Activated naive CD8-positive, alpha-beta T cell treated with anti-CD3 and anti-CD28 coated beads, Interleukin-2, amount 50 U/mL, for 16 hours (primary cell): ENCODE results near the gene RDH16.
"Not testable (repeated sequence)": the region's sequence is repeated elsewhere in the genome, so short reads cannot be mapped to it uniquely, and the experiment has no call there.

Source experiments
- DNase-seq: peaks from one replicate; pipeline ENCODE4 v3.0.0-alpha.2; 2020; ENCODE audit warnings: low read depth, low spot score

RDH16 gene

DNA sequence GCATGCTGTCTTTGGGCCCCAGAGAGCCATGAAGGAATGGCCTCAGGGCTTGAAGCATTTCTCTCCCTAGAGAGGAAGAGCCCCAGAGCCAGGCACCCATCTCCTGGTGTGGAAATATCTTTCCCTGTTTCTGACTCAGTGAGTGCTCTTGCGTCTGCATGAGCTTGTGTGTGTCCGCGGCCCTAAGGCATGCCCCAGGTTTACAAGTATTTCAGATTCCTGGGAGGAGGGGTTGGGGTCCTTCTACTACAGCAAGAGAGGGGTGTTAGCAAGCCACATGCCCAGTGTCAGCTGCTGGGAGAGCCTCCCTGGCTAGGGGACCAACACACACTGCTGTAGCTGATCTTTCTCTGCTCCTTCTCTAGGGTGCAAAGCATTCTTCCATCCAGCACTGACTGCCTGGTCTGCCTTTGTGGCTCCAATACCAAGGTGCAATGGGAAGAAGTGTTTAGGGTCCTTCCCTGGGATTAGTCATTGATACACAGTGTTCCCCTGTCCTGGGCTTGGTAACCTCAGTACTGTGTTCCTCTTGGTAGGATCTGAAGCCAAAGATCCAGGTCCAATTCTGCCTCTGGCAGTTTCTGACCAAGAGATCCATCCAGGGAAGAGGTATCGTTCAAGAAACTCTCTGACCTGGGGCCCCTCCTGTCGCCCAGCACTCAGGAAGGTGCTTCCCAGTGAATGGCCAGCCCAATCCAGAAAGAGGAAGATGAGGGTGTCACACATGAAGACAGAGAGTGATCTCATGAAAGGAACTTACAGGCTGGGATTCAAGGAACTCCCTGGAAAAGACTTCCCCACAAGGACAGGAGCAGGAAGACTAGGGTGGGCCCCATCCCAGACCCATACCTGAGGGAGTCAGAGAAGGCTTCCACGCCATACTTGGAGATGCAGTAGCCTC, 3.1 kb downstream of the RDH16 start:
- DNase-seq = no peak

DNA sequence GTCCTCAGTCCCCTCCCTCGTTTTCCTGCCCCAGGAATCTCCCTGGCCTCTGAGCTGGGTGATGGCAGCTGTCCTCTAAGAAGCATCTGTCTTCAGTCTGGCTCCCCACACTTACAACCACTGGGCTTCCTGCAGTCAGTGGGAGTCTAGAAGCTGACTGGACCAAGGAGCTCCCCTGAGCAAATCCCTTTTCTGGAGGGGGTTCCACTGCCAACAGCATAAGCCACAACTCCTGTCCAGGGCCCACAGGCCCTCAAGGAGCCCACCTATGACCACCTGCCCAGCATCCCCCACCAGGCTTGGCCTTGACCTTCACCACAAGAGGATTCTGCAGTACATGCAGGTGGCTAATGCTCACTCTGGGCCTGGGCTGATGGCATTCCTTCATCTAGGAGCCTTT, 4.1 kb downstream of the RDH16 start:
- DNase-seq = no peak

DNA sequence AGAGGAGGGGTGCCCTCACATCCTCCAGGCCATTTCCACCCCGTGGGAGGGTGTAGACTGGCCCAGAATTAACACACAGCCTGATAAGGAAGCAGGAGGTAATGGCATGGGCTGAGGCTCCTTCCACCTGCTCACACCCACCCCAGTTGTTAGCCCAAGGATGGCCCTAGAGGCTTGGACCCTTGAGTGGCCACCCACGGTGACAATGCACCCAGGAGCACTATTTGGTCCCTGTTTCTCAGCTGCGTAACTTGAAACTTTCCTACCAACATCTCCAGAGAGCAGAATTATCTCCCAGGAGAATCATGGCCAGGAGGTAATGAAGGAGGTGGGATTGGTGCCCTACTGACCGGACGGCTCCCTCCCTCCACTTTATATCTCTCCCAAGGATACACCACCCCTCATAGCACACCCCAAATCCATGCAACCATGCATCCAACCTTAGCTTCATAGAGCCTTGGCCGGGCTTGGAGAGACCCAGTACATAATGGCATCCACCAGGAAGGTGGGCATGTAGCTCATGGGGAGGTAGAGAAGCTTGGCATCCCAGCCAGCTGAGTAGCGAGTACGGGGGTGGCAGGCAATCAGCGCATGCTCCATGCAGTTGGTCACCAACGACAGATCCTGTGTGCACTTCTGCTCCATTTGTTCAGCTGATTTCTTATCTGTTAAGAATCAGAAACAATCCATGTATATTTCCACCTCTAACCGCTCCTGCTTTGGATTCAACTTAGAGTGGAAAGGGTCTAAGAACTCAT, 5.6 kb downstream of the RDH16 start:
- no peak for DNase-seq

DNA sequence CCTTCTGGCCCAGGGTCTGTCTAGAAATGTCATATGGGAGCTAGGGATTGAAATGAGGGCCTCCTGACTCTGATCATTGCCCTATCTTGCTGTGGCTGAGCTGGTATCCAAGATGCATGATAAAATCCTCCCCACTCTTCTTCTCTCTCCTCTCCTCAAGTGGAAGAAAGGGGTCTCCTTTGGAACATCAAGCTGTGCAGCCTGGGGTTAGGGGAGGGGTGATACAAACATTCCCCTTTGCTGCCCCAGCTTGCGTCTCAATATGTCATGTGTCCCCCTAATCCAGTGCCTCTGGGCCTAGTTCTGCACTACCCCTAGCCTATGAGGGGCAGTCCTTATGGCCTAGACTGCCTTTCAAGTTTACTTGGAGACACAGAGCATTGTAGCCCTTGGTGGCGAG, 8.5 kb downstream of the RDH16 start:
- DNase-seq = no peak

DNA sequence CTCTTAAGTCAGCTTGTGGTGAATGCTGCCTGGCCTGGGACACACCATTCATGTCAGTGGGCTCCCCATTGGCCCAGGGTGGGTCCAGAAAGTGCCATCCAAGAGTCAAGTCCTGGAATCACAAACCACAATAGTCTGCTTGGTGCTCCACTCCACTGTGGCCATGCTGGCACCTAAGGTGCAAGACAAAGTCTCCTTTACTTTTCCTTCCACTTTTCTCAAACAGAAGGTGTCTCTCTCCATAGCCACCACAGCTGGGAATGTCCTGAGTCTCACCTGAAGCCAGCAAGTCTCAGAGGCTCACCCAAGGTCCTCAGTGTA, 9.0 kb downstream of the RDH16 start:
- DNase-seq = no peak

DNA sequence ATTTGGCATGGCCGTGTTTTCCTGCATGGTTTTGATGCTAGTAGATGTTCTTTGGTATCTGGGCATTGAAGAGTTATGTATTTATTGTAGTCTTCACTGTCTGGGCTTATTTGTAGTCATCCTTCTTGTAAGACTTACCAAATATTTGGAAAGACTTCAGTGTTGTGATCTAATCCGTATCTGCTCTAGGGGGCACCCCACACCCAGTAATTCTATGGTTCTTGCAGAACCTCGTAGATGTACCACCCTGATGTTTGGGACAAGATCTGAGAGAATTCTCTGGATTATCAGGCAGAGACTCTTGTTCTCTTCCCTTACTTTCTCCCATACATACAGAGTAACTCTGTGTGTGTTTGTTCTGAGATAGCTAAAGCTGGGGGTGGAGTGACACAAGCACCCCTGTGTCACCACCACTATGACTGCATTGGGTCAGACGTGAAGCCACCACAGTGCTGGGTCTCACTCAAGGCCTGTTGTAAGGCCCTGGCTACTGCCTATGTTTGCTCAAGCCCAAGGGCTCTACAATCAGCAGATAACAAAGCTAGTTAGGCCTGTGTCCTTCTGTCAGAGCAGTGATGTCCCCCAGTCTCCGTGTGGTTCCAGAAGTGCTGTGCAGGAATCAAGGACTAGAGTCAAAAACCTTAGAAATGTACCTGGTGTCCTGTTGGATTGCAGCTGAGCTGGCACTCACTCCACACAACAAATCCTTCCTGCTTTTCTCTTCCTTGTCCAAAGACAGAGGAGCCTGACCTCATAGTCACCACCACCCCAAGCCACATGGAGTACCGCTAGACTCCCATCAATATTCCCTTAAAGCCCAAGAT, 9.6 kb downstream of the RDH16 start:
- no peak for DNase-seq

DNA sequence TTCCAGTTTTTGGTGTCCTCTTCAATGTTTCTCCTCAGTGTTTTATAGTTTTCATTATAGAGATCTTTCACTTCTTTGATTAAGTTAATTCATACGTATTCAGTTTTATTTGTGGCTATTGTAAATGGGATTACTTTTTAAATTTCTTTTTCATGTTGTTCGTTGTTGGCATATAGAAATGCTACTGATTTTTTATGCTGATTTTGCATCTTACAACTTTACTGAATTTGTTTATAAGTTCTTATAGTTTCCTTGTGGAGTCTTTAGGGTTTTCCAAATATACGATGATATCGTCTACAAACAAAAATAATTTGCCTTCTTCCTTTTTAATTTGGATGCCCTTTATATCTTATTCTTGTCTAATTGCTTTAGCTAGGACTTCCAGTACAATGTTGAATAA, 13.5 kb downstream of the RDH16 start:
- no peak for DNase-seq

DNA sequence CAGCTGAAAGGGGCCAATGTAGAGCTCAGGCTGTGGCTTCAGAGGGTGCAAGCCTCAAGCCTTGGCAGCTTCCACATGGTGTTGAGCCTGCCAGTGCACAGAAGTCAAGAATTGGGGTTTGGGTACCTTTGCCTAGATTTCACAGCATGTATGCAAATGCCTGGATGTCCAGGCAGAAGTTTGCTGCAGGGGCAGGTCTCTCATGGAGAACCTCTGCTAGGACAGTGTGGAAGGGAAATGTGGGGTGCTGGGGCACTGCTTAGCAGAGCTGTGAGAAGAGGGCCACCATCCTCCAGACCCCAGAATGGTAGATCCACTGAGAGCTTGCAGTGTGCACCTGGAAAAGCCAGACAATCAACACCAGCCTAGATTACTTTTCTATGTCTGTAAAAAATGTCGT, 14.0 kb downstream of the RDH16 start:
- not testable (repeated sequence) for DNase-seq

DNA sequence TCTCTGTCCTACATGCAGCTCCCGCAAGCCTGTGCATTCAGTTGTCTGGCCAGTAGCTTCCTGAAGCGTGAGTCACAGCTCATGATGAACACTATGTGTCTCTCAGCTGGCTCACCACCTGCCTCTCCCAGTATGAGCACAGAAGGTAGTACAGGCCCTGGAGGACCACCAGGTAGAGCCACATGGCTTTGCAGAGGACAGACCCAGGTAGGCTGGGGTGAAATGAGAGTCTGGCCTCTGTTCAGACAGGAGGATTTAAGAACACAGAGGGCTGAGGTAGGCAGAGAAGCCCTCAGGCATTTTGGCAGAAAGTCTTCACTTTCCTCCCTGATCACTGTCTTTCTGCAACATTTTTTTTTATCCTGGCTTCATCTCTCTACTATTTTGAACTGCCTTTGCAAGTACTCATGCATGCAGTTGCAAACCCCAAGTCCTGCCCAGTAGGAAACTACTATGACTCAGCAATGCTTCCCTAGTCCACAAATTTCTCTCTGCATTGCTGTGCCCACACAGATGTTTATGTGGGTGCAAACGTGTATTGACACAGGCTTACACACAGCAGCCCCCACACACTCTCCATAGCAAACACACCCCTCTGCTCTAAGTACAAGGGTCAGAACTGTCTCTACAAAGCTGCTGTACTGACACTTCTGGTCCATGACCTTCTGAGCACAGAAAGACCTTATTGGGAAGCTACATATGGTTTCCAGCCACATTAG, 15.9 kb downstream of the RDH16 start:
- DNase-seq = no peak

DNA sequence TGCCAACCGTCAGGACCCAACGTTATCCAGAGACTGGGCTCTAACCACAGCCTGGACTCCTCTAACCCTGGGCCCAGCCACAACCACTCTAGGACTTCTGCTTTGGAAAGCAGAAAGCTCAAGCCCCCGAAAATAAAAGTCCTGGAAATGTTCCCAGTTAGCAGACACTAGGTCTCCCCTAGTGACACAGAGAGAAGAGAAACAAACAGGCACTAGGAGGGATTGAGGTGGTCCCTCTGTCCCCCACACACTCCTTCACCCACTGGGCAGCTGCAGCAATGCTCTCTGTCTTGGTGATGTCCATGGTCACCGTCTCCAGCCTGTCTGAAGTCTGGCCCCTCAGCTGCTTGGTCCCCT, 16.5 kb downstream of the RDH16 start:
- DNase-seq = not testable (repeated sequence)

DNA sequence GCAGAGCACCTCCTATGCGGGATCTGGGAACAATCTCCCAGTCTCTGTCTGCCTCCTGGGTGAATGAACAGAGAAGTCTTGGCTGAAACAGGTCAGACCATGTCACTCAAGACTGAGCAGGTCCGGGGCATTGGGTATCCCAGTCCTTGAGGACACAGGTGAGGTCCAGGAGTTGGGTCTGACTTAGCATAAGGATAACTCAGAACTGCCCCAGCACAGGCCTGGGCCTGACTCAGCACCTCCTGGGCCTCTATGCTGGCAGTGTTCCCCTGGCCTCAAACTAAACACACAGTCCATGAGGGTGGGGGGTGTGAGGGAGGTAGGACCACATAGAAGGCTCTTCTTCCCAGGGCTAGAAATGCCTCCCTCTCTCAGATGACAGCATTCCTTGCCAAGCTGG, 21.7 kb downstream of the RDH16 start:
- no peak for DNase-seq

DNA sequence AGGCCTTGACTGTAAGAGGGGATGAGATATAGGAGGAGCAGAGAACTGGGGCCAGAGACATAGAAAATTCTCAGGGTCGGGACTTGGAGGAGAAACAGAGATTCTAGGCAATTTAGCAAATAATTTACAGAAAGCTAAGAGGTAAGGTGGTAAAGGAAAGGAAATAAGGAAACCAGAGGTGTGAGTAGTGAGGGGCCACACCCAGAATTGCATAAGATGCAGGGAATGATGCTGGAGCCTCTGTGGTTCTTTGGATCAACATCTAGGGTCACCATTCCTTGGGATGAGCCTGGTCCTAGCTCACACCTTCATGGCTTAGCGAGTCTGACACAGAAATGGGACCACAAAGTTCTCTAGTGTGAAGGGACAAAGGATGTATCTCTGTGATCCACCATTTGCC, 22.3 kb downstream of the RDH16 start:
- no peak for DNase-seq

DNA sequence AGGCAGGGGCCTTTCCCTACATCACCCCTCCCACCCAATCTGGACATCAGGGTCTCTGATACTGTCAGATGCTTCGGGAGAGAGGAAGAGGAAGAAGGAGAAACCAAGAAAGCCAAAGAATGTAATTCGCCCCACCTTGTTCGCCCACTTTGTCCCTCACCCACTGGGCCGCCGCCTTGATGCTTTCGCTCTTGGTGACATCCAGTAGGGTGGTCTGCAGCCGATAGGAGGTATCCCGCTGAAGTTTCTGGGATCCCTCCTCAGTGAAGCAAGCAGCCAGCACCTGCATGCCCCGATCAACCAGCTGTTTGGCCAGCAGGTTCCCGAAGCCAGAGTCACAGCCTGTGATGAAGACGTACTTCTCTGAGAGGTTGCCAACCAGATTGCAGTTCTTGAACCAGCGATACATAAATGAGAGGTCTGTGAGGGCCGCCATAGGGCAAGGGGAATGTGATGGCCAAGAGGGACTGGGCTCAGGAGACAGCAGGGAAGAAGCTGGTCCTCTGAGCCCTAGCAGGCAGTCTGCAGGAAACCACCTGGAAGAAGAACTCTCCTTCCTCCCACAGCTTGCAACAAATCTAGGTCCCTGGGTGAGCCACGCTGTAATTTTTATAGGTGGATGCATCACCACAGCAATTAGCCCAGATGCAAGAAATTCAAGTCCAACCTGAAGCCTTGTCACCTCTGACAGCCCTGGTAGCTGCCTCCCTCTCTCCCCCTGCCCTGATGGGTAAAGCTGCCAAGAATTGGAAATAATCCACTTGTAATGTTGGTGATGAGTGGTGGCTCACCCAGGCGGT, 23.4 kb downstream of the RDH16 start, which contains the start of gene SDR9C7:
TSS of gene SDR9C7 (minus strand) at position 583 of the 800 bp plus-strand sequence. CDS start at position 436, 147 bp downstream.
- no peak for DNase-seq

DNA sequence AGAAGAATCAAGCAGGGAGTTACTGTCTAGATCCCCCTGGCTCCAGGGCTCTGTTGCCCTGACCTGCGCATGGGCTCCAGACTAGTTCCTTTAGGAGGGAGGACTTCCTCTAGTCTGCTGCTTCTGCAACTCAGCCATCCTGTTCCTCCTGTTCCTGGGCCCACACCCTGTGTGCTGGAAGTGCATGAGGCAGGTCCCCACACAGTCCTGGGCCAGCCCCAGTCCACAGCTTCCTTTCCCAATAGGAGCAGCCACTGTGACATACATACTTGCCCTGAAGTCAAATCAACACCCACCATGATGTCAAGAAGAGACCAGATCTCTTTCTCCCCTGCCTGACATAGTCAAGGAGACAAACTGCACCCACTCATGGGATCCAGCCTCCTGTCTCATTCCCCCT, 24.5 kb downstream of the RDH16 start:
- DNase-seq = no peak

DNA sequence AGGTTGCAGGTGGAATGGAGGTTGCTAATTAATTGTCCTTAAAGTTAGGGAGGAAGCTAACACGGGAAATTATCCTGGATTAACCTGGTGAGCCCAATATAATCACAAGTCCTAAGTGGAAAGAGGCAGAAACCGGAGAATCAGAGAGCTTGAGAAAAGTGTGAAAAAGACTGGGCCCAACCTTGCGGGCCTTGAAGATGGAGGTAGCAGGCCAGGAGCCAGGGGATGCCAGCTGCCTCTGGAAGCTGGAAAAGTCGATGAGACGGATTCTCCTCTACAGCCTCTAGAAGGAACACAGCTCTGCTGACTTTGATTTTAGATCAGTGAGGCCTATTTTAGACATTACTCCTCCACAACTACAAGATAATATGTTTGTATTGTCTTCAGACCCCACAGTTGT, 25.3 kb downstream of the RDH16 start:
- no peak for DNase-seq

DNA sequence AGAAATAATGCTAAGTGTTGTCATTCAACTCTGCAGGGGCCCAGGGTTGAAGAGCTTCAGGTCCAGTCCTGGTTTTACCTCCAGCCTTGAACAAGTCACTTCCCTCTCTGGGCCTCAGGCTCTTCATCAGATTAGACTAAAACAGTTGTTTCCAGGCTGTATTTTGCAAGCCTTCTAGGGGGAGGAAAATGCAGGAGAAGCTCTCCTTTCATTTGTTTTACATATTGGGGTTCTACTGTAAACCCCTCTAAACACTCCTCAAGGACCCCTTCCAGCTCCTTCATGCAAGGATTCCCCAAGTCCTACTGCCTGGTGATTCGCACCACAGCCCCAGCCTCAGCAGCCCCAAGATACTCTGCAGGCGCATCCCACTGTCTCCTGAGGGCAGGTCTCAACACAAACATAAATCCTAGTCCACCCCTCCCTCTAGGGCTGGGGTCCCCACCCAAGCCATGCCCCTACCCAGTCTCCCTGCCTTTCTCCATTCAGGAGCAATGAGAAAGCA, 25.9 kb downstream of the RDH16 start:
- DNase-seq = no peak

DNA sequence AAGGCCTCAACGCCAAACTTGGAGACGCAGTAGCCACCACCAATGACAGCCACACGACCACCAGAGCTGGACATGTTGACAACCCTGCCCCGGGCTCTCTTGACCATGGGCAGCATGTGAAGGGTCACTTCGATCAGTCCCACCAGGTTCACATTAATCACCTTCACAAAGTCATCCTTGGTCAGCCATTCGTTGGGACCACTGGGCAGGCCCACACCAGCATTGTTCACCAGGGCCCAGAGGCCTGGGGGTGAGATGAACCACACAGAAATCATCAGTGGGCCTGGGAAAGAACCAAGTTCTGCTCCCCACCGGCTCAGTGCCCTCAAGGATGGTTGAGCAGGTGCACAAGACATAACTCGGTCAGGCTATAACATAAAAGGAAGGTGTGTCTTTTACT, 27.2 kb downstream of the RDH16 start:
- no peak for DNase-seq

DNA sequence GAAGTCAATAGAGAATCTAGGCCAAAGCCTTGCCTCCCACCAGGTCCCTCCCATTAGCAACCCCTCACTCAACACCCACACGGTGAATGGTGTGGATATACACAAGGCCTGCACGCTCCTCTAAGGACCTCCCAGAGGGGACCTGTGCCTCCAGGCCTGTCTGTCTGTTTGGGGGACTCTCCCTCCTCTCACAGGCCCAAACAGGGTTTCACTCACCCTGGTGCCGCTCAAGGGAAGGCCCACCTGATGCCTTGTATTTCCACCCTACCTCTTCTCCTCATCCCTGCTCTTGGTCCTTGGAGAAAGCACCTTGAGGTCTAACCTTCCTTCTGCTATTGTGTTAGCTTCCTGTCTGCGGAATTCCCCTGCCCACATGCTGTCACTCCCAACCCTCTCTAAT, 27.6 kb downstream of the RDH16 start:
- DNase-seq = no peak

DNA sequence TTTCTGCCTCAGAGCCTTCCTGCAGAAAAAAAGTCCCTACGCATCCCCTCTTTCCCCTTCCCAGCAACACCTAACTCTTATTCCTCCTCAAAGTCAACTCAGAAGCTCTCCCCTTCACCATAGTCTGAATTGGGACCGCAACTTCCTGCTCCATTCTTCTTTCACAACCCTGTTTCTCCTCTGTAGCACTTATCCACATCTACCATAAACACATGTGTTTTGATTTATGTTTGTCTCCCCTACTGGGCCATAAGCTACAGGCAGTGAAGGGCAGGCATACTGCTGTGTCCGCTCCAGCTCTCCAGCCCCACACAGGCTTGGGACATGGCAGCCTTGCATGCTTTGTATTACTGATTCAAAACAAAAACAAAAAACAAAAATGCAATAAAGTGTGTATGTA, 29.1 kb downstream of the RDH16 start:
- DNase-seq = no peak

DNA sequence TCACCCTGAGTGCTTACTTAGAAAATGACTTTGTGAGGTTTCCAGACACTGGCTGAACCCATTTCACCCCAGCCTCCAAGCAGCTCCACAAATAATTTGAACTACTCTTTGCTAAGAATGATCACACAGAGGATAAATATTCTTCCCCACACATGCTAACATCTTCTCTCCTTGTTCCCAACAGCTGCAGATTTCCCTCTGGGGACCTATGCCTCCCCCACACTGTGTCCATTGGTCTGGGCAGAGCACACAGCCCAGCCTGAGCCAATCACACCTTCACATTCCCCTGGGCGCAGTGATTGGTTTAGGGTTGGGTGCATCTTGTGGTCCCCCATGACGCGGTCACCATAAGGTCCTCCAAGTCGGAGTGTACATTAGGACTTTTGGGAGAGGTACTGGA, 30.1 kb downstream of the RDH16 start:
- DNase-seq = no peak

DNA sequence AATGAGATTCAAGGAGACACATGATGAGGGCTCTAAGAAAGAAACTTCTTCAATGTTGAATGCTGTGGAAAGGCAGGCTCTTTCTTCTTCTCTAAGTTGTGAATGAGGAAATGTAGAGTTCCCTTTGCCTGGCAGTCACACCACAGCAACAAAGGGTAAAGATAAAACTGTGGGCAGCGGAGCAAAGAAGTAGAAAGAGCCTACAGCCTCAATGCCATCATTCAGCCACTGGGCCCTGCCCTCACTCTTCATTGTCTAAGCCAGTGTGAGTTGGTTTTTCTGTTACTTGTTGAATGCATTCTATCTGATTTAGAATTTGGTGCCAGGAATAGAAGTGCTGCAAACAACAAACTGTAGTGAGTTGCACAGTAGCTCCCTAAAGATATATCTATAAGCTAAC, 35.4 kb downstream of the RDH16 start:
- DNase-seq = no peak
